HepG2 (cell line): ENCODE results near the gene ITGB7. TPM values are rescaled to one million over a fixed set of nuclear protein-coding genes. Genes with fewer than 3 reads are reported as not detected.

ENCODE experiments used
- BRCA1 ChIP-seq: sonication (generic); formaldehyde crosslinking; IDR thresholded peaks from 2 replicates; pipeline ENCODE4 v1.4.0; 2020; ENCODE audit warnings: missing genetic modification reagents
- KIAA2018 ChIP-seq: sonication (generic); formaldehyde crosslinking; IDR thresholded peaks from 2 replicates; pipeline ENCODE4 v1.5.0; 2020; ENCODE audit warnings: mild to moderate bottlenecking, missing genetic modification reagents, borderline replicate concordance
- KLF12 ChIP-seq: sonication (generic); formaldehyde crosslinking; IDR thresholded peaks from 2 replicates; pipeline ENCODE4 v1.4.0; 2020; ENCODE audit warnings: missing genetic modification reagents, borderline replicate concordance
- NFAT5 ChIP-seq: sonication (generic); formaldehyde crosslinking; IDR thresholded peaks from 2 replicates; pipeline ENCODE4 v1.4.0; 2020; ENCODE audit warnings: missing genetic modification reagents
- SAP130 ChIP-seq: IDR thresholded peaks from 2 replicates; pipeline ENCODE4 v1.6.1; 2016; ENCODE audit warnings: low read depth
- TGIF2 ChIP-seq: IDR thresholded peaks from 2 replicates; pipeline ENCODE4 v1.6.1; 2016; ENCODE audit warnings: control low read depth, missing compliant biosample characterization
- ZEB1 ChIP-seq: IDR thresholded peaks from 2 replicates; pipeline ENCODE4 v1.6.1; 2012; ENCODE audit warnings: mild to moderate bottlenecking, low read depth, inconsistent platforms; ENCODE audit not compliant: insufficient replicate concordance
- ZNF513 ChIP-seq: sonication (generic); formaldehyde crosslinking; conservative IDR thresholded peaks from 2 replicates; pipeline ENCODE4 v1.5.0; 2020; ENCODE audit warnings: missing genetic modification reagents
- polyA plus RNA-seq, 8 experiments: library from polyadenylated mRNA; depleted of rRNA in 3 of 8; stranded (reverse) in 7 of 8; unstranded in 1 of 8; fragments of >200 nt; fragmentation: Illumina TruSeq in 4 of 8; extraction: Trizol in 4 of 8; gene quantifications; 2 replicates each; pipeline versions ENCODE4 v1.2.1 to v1.2.3, GENCODE V29; 2011 to 2016; ENCODE audit warnings: low read depth in 4 of 8, missing spikeins in 1 of 8, mixed read lengths in 1 of 8; ENCODE audit not compliant: insufficient read depth in 1 of 8
- total RNA-seq, 5 experiments: library from RNA; depleted of rRNA; stranded (reverse); fragments of >200 nt; fragmentation: Illumina TruSeq; extraction: Trizol; gene quantifications; 2 replicates each; pipeline ENCODE4 v1.2.3, GENCODE V29; 2016; ENCODE audit warnings: low read depth in 1 of 5
- TF ChIP-seq, protein P1 (sequence below): sonication (generic); formaldehyde crosslinking; IDR thresholded peaks from 2 replicates; pipeline ENCODE4 v1.5.0; 2020; ENCODE audit warnings: missing genetic modification reagents
- TF ChIP-seq, protein P2 (sequence below): sonication (generic); formaldehyde crosslinking; IDR thresholded peaks from 2 replicates; pipeline ENCODE4 v1.8.0; 2022; ENCODE audit warnings: mild to moderate bottlenecking, missing genetic modification reagents, borderline replicate concordance

The ITGB7 gene
- total and polyA plus RNA-seq, 2 of the 13 experiments (the other 11 are each of a cell fraction or from before 2014, with no cell fraction given) = 0.16 to 0.18 TPM

DNA sequence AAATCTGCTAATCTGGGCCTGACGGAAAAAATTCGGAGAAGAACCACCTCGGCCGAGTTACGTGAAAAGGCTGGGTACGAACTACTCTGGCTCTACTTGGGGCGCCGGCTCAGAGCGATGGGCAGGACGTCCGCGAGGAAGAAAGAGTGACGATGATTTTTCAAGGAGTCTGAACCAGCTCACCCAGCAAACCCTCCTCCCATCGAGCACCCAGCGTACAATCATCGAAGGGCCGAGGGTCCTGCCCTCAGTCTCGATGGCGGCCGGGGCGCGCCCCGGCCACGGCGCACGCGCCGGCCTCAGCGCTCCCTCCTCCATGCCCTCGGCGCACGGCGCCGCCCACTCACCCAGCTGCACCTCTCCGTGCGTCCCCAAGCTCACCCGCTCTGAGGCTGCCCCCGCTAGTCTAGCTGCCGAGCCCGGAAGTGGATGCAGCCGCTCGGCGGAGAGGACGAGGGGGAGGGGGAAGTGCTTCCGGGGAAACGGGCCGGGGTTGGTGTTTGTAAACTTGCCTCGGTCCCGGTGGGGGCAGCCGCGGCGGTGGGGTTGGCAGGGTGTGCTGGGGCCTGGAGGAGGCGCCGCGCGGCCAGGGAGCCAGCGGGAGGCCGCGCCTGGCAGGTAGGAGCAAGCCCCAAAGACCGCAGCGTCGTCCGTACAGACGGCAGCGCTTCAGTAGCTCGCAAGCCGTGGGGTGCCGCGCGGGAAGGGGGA, 26.7 kb downstream of the ITGB7 start, which contains the start of the genes CSAD and ZNF740 (continued):
- TF ChIP-seq KIAA2018 (CRISPR knock-in tag) = no peak
- TF ChIP-seq TGIF2 (CRISPR knock-in tag) = peak; percentile 34; the same call in 1 of the 2 replicates
- TF ChIP-seq, protein P1, sequence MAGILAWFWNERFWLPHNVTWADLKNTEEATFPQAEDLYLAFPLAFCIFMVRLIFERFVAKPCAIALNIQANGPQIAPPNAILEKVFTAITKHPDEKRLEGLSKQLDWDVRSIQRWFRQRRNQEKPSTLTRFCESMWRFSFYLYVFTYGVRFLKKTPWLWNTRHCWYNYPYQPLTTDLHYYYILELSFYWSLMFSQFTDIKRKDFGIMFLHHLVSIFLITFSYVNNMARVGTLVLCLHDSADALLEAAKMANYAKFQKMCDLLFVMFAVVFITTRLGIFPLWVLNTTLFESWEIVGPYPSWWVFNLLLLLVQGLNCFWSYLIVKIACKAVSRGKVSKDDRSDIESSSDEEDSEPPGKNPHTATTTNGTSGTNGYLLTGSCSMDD (CRISPR knock-in tag) = no peak
- TF ChIP-seq ZEB1 = no peak
- TF ChIP-seq ZNF513 (CRISPR knock-in tag) = no peak
- TF ChIP-seq, protein P2, sequence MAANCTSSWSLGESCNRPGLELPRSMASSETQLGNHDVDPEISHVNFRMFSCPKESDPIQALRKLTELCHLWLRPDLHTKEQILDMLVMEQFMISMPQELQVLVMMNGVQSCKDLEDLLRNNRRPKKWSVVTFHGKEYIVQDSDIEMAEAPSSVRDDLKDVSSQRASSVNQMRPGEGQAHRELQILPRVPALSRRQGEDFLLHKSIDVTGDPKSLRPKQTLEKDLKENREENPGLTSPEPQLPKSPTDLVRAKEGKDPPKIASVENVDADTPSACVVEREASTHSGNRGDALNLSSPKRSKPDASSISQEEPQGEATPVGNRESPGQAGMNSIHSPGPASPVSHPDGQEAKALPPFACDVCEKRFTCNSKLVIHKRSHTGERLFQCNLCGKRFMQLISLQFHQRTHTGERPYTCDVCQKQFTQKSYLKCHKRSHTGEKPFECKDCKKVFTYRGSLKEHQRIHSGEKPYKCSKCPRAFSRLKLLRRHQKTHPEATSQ (CRISPR knock-in tag) = peak; percentile 80; the same call in 1 of the 2 replicates
- peak; percentile 87 for TF ChIP-seq SAP130
- TF ChIP-seq BRCA1 (CRISPR knock-in tag) = no peak; the same call in 1 of the 2 replicates
- TF ChIP-seq NFAT5 = no peak; the same call in 1 of the 2 replicates
- TF ChIP-seq KLF12 (CRISPR knock-in tag) = no peak; the same call in 1 of the 2 replicates
